ENCODE data around the gene SUPT6H.
"Not testable (repeated sequence)": the region's sequence is repeated elsewhere in the genome, so short reads cannot be mapped to it uniquely, and the experiment has no call there.

The SUPT6H gene

DNA sequence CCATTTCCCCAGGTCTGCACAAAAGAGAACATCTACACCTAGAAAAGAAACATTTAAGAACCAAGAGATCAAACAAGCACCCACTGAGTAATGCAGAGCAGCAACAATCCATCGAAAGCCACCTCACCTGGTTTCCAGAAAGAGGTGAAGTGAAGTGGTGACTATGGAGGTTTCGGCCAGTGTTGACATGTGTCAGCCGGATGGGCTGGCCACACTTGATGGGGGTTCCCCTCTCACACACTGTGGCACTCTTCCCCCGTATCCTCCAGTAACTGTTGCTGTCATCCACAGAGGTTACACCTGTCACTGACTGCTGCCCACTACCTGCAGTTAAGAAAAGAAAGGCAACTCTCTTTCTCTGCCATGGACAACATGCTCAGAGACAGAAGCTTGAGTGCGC is 6.8 kb upstream of the SUPT6H start:
- no peak for DNase-seq

DNA sequence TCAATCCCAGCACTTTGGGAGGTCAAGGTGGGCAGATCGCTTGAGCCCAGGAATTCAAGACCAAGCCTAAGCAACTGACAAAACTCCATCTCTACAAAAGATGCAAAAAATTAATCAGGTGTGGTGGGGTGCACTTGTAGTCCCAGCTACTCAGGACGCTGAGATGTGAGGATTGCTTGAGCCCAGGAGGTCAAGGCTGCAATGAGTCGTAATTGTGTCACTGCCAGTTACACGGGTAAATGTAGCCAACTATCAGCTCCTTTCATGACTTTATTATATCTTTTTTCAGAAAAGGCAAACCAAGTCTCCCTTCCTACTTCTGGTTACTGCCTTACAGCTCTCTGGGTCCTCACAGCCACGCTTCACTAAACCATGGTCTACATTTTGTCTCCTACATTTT is 4.2 kb upstream of the SUPT6H start:
- DNase-seq = no peak

DNA sequence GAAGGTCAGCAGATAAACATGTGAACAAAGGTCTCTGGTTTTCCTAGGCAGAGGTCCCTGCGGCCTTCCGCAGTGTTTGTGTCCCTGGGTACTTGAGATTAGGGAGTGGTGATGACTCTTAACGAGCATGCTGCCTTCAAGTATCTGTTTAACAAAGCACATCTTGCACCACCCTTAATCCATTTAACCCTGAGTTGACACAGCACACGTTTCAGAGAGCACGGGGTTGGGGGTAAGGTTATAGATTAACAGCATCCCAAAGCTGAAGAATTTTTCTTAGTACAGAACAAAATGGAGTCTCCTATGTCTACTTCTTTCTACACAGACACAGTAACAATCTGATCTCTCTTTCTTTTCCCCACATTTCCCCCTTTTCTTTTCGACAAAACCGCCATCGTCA is 3.7 kb upstream of the SUPT6H start:
- DNase-seq = not testable (repeated sequence)

DNA sequence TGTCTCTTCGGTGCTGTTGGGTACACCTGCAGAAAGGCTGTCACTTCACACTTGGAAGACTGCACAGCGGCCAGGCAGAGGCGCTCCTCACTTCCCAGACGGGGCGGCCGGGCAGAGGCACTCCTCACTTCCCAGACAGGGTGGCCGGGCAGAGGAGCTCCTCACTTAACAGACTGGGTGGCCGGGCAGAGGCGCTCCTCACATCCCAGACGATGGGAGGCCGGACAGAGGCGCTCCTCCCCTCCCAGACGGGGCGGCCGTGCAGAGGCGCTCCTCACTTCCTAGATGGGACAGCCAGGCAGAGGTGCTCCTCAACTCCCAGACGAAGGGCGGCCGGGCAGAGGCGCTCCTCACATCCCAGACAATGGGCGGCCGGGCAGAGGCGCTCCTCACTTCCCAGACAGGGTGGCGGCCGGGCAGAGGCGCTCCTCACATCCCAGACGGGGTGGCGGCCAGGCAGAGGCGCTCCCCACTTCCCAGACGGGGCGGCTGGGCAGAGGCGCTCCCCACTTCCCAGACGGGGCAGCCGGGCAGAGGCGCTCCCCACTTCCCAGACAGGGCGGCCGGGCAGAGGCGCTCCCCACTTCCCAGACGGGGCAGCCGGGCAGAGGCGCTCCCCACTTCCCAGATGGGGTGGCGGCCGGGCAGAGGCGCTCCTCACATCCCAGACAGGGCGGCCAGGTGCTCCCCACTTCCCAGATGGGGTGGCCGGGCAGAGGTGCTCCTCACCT is 3.1 kb upstream of the SUPT6H start:
- DNase-seq = not testable (repeated sequence)

DNA sequence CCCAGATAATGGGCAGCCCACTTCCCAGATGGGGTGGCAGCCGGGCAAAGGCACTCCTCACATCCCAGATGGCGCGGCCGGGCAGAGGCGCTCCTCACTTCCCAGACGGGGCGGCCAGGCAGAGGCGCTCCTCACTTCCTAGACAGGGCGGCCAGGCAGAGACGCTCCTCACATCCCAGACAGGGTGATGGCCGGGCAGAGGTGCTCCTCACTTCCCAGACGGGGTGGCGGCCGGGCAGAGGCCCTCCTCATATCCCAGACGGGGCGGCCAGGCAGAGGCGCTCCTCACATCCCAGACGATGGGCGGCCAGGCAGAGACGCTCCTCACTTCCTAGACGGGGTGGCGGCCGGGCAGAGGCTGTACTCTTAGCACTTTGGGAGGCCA is 2.5 kb upstream of the SUPT6H start:
- not testable (repeated sequence) for DNase-seq

DNA sequence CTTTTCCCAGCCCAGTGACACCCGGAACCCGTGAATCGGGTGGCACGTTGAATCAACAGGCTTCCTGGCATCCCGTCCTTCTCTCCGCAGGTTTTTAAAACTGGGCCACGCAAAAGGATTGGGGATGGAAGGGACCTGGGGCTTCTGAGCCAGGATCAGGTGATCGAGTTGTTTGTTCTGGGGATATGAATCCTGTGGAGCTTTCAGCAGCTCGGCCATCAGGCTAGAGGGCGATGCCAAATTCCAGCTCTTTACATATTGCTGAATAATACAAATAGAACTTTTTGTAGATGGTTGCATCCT is 473 bp downstream of the SUPT6H start:
- DNase-seq = no peak

DNA sequence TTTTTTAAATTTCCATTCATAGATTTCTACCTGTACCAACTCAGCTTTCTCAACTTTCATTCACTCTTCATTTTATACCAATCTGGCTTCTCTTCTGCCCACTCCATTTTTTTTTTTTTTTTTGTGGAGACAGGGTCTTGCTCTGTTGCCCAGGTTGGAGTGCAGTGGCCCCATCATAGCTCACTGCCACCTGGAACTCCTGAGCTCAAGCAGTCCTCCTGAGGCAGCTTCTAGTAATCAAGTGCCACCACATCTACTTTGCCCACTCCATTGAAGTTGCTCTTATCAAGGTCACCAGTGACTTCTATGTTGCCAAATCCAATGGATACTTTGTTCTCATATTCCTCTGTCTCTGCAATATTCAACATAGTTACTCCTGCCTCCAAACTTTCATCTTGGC is 1.7 kb downstream of the SUPT6H start:
- DNase-seq = no peak

DNA sequence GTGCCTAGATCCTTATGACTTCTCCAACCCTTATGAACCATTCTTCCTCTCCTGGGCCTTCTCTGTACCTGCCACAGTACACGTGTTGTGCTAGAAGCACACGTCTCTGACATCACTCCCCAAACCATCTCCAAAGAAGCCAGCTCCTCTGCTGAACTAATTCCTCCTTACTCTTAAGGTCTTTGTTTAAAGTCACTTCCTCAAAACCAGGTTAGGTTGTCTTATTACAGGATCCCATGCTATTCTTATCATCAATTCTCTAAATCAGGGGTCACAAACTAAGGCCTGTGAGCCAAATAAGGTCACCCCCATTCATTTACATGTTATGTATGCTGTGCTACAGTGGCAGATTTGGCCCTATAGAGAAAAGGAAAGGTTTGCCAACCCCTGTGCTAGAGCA is 4.0 kb downstream of the SUPT6H start:
- no peak for DNase-seq

DNA sequence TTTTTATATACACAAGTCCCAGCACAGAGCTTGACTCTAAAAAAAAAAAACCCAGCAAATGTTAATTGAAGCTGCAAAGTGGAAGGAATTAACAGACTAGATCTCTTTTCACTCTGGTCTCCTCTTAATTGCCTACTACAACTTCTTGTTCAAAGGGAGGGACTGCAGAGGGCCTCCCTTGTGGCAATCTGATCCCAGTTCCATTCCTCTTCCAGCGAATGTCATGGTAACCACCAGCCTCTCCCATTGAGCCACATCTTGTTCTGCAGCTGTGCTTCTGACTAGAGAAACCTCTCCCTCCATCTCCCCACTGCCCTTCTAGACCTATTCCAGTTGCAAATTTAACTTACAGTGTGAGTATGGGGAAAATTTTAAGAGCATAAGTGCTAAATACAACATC is 5.9 kb downstream of the SUPT6H start:
- no peak for DNase-seq

DNA sequence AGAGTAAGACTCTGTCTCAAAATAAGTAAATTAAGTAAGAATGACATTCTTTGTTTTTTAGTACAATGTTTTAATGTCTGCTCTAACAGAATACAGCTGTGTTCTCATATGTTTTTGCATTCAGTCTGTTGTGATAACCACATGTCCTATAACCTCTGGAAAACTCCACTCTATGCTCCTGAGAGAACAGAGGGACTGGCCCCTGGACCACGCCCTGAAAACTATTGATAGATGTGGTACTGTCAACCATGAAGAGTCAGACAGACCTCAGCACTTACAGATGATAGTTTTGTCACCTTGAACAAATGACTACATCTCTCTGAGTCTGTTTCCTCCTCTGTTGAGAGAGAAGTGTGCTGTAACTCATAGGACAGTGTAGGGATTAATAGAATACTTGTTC is 7.9 kb downstream of the SUPT6H start:
- no peak for DNase-seq

DNA sequence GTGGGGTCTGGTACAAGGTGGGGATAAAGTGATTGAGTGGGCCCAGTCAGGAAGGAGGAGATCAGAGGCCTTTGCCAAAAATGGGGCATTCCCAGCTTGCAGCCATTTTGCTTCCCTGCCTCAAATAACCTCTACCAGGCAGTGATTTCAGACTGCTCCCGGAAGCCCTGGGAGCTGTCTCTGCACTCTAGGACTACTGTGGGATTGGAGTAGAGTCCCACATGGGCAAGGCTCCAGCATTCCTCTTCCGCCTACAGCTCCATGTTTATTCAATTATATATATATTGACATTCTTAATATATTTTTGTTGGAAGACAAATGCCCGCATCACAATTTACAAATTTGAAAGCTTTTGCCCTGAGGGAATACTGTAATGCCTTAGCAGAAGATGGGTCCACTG is 13.5 kb downstream of the SUPT6H start:
- no peak for DNase-seq

DNA sequence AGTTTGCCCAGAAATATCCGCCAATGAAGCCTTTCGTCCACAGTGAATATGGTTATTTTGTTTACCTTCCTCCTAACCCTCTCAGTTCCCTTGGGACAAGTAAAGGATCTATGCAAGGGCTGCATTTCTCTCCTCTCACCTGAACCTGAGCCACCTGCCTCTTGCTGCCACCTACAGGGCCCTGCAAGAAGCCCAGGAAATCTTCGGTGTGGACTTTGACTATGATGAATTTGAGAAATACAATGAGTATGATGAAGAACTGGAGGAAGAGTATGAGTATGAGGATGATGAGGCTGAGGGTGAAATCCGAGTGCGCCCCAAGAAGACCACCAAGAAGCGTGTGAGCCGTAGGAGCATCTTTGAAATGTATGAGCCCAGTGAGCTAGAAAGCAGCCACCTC is 14.0 kb downstream of the SUPT6H start:
- no peak for DNase-seq

DNA sequence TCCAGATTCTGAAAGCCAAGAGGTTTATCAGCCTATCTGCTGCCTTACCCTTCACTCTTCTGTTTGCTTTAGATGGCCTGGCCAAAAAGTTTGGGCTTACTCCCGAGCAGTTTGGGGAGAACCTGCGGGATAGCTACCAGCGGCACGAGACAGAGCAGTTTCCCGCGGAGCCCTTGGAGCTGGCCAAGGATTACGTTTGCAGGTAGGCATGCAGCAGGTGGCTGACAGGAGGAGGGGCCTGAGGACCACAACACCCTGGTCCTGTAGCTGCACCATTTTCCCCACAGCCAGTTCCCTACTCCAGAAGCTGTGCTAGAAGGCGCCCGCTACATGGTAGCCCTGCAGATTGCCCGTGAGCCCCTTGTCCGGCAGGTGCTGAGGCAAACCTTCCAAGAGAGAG is 20.6 kb downstream of the SUPT6H start:
- DNase-seq = no peak

DNA sequence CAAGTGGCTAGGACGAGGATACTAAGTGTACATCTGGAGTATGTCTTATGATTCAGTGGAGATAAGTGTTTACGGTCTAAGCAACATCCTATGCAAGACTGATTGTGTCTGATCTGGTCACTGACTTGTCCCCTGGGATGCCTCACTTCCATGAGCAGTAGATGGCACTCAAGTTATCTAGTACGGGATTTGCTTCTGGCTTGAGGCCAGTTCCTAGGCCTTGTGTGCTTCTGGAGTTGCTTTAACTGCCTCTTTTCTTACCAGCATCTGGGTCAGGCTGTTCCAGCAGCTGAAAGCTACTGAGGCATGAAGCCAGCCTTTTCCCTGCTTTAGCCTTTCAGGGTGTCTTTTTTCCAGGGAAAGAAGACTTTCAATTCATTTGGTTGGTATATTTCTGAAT is 23.0 kb downstream of the SUPT6H start:
- no peak for DNase-seq

DNA sequence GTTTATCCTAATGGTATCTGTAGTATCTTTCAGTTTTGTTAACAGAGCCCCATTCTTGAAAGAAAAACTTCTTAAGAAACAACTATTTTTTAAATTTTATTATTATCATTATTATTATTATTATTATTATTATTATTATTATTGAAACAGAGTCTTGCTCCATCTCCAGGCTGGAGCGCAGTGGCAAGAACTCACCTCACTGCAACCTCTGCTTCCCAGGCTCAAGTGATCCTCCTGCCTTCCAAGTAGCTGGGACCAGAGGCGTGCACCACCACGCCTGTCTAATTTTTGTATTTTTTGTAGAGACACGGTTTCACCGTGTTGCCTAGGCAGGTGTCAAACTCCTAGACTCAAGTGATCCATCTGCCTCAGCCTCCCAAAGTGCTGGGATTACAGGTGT is 23.4 kb downstream of the SUPT6H start:
- DNase-seq = no peak

DNA sequence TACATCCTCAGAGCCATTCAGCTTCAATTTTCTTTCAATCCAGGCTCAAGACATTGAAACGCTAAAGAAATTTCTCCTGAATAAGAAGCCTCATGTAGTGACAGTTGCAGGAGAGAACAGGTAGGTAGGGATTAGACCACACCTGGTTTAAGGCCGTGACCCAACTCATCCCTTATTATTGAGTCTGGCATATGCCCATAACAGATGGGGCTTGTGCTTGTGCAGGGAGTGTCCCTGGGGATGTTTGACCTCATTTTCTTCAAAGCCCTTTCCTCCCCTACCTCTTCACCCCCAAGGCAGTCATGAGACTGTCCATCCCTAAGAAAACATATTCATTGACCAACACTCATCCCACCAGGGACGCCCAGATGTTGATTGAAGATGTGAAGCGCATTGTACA is 24.3 kb downstream of the SUPT6H start:
- DNase-seq = no peak

DNA sequence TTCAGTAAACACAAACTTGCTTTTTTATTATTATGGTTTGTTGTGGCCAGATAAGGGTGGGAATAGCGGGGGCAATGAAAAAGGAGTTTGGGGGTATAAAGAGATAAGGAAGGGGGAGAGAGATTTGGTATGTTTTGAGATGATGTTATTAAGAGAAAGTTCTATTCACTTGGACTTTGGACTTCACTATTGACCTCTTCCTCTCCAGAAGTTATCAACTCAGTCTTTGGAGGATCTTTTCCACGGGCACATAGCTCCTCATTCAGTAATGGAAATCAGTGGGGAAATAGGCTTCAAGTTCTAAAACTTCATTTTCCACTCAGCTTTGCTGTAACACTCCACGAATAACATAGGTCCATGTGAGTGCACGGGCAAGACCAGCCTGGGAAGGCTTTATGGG is 26.5 kb downstream of the SUPT6H start:
- DNase-seq = no peak

DNA sequence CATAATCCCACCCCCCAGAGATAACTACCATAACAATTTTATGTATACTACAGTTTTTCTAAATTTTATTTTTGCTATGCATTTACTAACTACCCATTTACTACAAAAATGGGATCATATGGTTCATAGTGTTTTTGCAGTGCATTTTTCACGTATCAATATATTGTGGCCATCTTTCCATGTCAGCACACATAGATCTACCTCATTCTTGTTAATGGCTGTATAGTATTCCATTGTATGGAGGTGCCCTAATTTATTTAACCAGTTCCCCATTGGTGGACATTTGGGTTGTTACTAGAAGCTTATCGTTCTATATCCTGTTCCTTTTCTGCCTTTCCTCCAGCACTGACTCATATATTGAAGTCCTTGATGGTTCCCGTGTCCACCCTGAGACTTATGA is 27.0 kb downstream of the SUPT6H start:
- DNase-seq = no peak

DNA sequence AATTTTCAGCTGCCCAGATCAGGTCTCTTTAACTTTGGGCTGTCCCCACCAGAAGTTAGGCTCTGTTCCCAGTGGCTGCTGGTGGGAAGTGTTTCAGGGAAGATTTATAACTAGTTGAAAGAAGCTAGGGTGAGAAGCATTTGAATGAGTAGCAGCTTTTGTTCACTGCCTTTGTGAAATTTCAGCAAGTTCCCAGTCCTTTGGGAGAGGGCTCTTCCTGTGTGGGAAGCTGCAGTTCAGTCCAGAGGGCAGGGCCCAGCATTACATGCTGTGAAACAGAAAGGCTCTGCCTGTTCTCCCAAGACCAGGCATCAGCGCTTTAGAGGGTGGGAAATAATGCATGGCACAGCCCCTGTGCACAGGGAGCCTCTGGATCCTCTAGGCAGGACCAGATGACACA is 31.9 kb downstream of the SUPT6H start:
- DNase-seq = no peak

DNA sequence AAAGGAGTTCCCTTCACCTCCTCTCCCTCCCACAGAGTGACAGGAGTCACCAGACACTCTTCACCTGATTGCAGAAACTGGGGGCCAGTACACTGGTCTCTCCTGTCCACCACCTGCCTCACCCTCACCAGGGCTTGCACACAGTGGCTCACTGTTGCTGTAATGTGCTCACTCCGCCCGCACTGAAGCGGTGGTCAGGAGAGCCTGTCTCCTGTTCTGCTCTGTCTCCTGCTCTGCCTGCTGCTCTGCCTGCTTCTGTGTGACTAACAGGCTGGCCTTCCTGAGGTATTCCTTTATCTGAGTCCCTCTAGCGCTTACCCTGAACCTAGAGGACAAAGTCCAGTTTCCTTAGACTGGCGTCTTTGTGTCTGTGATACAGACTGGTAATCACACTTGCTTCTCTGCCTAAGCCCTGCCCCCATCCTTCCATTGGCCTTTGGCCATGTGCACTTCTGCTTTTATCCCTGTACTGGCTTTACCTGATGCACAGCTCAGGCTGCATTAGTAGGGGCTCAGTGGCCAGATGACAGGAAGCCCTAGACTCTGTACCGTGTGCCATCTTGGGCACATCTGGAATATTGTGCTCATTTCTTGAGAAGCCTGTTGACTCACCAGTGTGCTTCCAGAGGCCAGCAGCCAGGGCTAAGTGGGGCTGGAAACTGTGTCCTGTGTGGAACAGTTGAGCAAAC is 36.4 kb downstream of the SUPT6H start:
- no peak for DNase-seq

DNA sequence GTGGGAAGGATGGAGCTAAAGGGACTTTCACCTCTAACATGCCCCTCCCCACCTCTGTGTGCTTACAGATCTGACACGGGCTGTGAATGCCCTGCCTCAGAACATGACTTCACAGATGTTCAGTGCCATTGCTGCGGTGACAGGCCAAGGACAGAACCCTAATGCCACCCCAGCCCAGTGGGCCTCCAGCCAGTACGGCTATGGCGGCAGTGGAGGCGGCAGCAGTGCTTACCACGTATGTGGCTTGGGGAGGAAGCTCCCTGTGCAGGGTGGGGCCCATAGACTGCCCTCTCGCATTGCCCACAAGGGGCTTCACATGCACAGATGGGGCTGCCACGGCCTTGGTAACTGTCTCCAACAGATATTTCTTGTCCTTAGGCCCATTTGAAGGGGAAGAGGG is 38.3 kb downstream of the SUPT6H start:
- DNase-seq = no peak

DNA sequence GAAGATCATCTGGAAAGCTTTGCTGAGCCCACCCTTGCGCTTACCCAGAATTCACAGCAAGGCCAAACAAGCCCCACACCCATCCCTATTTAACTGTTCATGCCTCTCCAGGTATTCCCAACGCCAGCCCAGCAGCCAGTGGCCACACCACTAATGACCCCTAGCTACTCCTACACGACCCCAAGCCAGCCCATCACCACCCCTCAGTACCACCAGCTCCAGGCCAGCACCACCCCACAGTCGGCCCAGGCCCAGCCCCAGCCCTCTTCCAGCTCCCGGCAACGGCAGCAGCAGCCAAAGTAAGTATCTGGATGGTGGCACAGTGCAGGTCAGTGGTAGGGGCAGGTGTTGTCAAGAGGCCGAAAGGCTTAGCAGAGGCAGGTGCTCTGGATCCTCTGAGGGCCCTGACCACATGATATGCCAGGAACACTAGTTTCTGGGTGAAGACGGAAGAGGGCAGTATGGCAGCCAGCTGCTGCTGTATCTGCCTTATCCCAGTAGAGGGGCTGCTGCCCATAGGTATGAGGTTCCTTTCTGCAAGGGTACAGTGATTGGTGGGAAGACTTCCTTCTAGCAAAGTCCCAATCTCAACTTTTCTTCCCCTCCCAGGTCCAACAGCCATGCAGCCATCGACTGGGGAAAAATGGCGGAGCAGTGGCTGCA is 39.0 kb downstream of the SUPT6H start:
- DNase-seq = no peak

DNA sequence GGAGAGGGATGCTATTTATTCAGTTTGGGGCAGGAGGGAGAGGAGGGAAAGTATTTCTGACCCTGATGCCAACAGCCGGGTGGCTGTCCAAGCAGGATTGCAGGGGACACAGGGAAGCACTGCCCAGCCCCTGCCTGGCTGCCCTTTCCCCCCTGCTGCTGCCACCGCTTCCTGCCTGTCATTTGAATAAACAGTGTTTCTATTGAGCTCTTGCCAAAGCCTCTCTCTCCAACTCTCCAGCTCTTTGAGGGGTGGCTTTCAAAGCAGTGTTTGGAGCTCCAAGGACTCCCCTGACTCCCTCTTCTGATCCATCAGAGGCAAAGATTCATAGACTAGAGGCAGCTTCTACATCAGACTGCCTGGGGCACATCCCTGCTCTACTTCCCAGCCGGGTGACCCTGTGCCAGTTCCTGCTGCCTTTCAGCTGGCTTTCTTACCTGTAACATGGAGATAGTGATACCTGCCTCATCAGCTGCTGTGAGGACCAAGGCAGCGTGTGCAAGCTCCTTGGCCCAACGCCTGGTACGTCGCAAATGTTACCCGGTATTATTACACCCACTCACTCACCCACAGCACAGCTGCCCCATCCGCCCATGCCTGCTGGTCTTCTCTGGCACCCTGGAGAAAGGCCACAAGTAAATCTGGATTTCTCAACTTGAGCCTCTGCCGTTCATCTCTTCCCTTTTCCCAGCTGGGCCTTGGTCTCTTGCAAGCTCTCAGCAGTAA is 40.2 kb downstream of the SUPT6H start:
- no peak for DNase-seq

DNA sequence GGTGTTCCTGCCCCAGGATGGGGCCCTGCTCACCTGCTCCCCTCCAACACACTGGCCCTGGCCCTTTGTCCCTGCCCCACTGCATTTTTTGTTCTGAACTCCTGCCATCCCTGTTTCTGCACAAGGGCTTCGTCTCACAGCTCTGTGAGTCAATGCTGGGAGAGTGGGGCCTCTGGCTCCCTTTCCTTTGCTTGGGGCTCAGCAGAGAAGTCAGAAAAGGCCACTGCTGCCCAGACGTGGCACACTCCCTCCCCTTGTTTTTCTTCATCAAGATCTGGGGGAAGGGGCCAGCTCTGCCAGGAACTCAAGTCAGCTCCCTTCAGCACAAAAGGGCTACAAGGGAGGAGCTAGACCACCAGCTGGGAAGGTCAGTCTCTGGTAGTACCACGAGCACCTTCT is 40.7 kb downstream of the SUPT6H start:
- DNase-seq = no peak
